ENCODE measurements around the gene PLAU.

PLAU gene

GRCh38 chr10:73920089-73920488 is 9.2 kb downstream of the PLAU start:
- no peak for TF ChIP-seq CTCF (IDR thresholded peaks at IDR 0.05)

GRCh38 chr10:73922007-73922863 is 11.3 kb downstream of the PLAU start:
- no peak for TF ChIP-seq CTCF (IDR thresholded peaks at IDR 0.05)
- Mint-ChIP-seq H3K9me3 (no peaks in the 10 kb centered on the region), H3K36me3 (ENCODE audit: low read depth) (no peaks in the 10 kb centered on the region), H3K4me3 (no peak overlapping the region), H3K27ac (no peak overlapping the region), H3K4me1 (peaks cover 45% of the 10 kb centered on the region), H3K27me3 (ENCODE audit: low read depth, poor library complexity) (peaks cover 5% of the 10 kb centered on the region)
- no peak for DNase-seq

More at GRCh38 chr10:73920089-73920488, 9.2 kb downstream of the PLAU start:
- Mint-ChIP-seq H3K9me3 (no peaks in the 10 kb centered on the region), H3K4me3 (no peak overlapping the region), H3K4me1 (peaks cover 61% of the 10 kb centered on the region), H3K27ac (peak overlapping the region; percentile 84), H3K36me3 (ENCODE audit: low read depth) (no peaks in the 10 kb centered on the region), H3K27me3 (ENCODE audit: low read depth, poor library complexity) (peaks cover 9% of the 10 kb centered on the region)
- no peak for DNase-seq

- no peak overlapping the region for H3K27ac Mint-ChIP-seq
- H3K4me1 Mint-ChIP-seq, result peaks cover 41% of the 10 kb centered on the region
- no peak for TF ChIP-seq CTCF (IDR thresholded peaks at IDR 0.05)
- no peak overlapping the region for H3K4me3 Mint-ChIP-seq
- no peaks in the 10 kb centered on the region for H3K9me3 Mint-ChIP-seq
- DNase-seq, result no peak
- peaks cover 5% of the 10 kb centered on the region for H3K27me3 Mint-ChIP-seq (ENCODE audit: low read depth, poor library complexity)
- H3K36me3 Mint-ChIP-seq (ENCODE audit: low read depth), result no peaks in the 10 kb centered on the region
Observed at GRCh38 chr10:73922864-73923133, 11.9 kb downstream of the PLAU start.

GRCh38 chr10:73923935-73924598 is 13.1 kb downstream of the PLAU start:
- no peaks in the 10 kb centered on the region for H3K36me3 Mint-ChIP-seq (ENCODE audit: low read depth)
- H3K4me3 Mint-ChIP-seq, result peak overlapping the region; percentile 38
- TF ChIP-seq CTCF (IDR thresholded peaks at IDR 0.05), result no peak
- no peaks in the 10 kb centered on the region for H3K9me3 Mint-ChIP-seq
- H3K27ac Mint-ChIP-seq, result no peak overlapping the region
- DNase-seq, result no peak
- peaks cover 43% of the 10 kb centered on the region for H3K4me1 Mint-ChIP-seq
- H3K27me3 Mint-ChIP-seq (ENCODE audit: low read depth, poor library complexity), result peaks cover 5% of the 10 kb centered on the region

GRCh38 chr10:73924935-73925334 is 14.0 kb downstream of the PLAU start:
- H3K27ac Mint-ChIP-seq, result no peak overlapping the region
- H3K27me3 Mint-ChIP-seq (ENCODE audit: low read depth, poor library complexity), result peaks cover 5% of the 10 kb centered on the region
- no peaks in the 10 kb centered on the region for H3K36me3 Mint-ChIP-seq (ENCODE audit: low read depth)
- H3K9me3 Mint-ChIP-seq, result no peaks in the 10 kb centered on the region
- H3K4me1 Mint-ChIP-seq, result peaks cover 44% of the 10 kb centered on the region
- no peak for DNase-seq
- TF ChIP-seq CTCF (IDR thresholded peaks at IDR 0.05), result no peak
- H3K4me3 Mint-ChIP-seq, result no peak overlapping the region
